NCI-H460 (cell line): ENCODE results near the gene CYP1A2. TPM values are rescaled to one million over a fixed set of nuclear protein-coding genes. Genes with fewer than 3 reads are reported as not detected.
A peak's percentile ranks its signal among the peaks of the same experiment; 100 is the strongest.
"Not testable (repeated sequence)": the region's sequence is repeated elsewhere in the genome, so short reads cannot be mapped to it uniquely, and the experiment has no call there.

ENCODE experiments used
- DNase-seq: peaks from one replicate; pipeline ENCODE4 v3.0.0-alpha.2; 2016; ENCODE audit warnings: low read depth; ENCODE audit errors: extremely low read depth
- total RNA-seq: library from RNA; depleted of rRNA; stranded (reverse); fragments of >200 nt; shearing (Covaris generic); gene quantifications from 2 replicates; pipeline ENCODE4 v1.2.3, GENCODE V29; 2014

Gene CYP1A2
- total RNA-seq, 1 experiment from 2014 or later, result not detected

- no peak for DNase-seq
These were observed 13.3 kb upstream of the CYP1A2 start for GRCh38 chr15:74735305-74735704.

GRCh38 chr15:74738239-74738638 lies 10.4 kb upstream of the CYP1A2 start:
- not testable (repeated sequence) for DNase-seq

- DNase-seq, result no peak
These were observed 6.2 kb upstream of the CYP1A2 start for GRCh38 chr15:74742422-74742821.

GRCh38 chr15:74746389-74746788 lies 2.3 kb upstream of the CYP1A2 start:
- no peak for DNase-seq

GRCh38 chr15:74749832-74750231 lies 1.2 kb downstream of the CYP1A2 start:
- no peak for DNase-seq

- no peak for DNase-seq
These were observed 2.1 kb downstream of the CYP1A2 start for GRCh38 chr15:74750751-74751150.

- no peak for DNase-seq
These were observed 3.4 kb downstream of the CYP1A2 start for GRCh38 chr15:74752011-74752410.

- no peak for DNase-seq
These were observed 3.9 kb downstream of the CYP1A2 start for GRCh38 chr15:74752531-74752930.

GRCh38 chr15:74754593-74755215 lies 6.1 kb downstream of the CYP1A2 start:
- DNase-seq, result no peak

- DNase-seq, result no peak
These were observed 10.1 kb downstream of the CYP1A2 start for GRCh38 chr15:74758736-74759135.

GRCh38 chr15:74762791-74763150 lies 14.1 kb downstream of the CYP1A2 start:
- DNase-seq, result no peak

- DNase-seq, result no peak
These were observed 14.8 kb downstream of the CYP1A2 start for GRCh38 chr15:74763416-74763815.

- DNase-seq, result no peak
These were observed 18.8 kb downstream of the CYP1A2 start for GRCh38 chr15:74767167-74768098.

- no peak for DNase-seq
These were observed 19.6 kb downstream of the CYP1A2 start for GRCh38 chr15:74768099-74768770.

GRCh38 chr15:74768771-74769342 lies 20.2 kb downstream of the CYP1A2 start:
- DNase-seq, result peak; percentile 65

- DNase-seq, result no peak
These were observed 20.9 kb downstream of the CYP1A2 start for GRCh38 chr15:74769463-74770025.

GRCh38 chr15:74770211-74770903 lies 21.7 kb downstream of the CYP1A2 start:
- DNase-seq, result no peak

GRCh38 chr15:74773329-74773728 lies 24.7 kb downstream of the CYP1A2 start:
- no peak for DNase-seq

- no peak for DNase-seq
These were observed 25.1 kb downstream of the CYP1A2 start for GRCh38 chr15:74773731-74774252.

- DNase-seq, result no peak
These were observed 26.5 kb downstream of the CYP1A2 start for GRCh38 chr15:74775132-74775562.
